Ovary (tissue), 9 donors: Measurements from ENCODE around the gene GDF15. TPM values are rescaled to one million over a fixed set of nuclear protein-coding genes. Genes with fewer than 3 reads are reported as not detected.
"Not testable (repeated sequence)": the region's sequence is repeated elsewhere in the genome, so short reads cannot be mapped to it uniquely, and the experiment has no call there.

Experiments used
- DNase-seq, 5 donors: peaks; one replicate each; pipeline ENCODE4 v3.0.0-alpha.2; 2019 to 2020
- H3K27ac ChIP-seq, 2 donors: fragments of 200-600 bp; one replicate each; pipeline versions ENCODE4 v1.5.1 to v1.8.0; 2019 to 2022
- H3K27me3 ChIP-seq: fragments of 200-600 bp; one replicate; pipeline ENCODE4 v1.8.0; 2022
- H3K36me3 ChIP-seq: fragments of 200-600 bp; sonication (generic); one replicate; pipeline ENCODE4 v1.5.1; 2019
- H3K4me1 ChIP-seq: one replicate; pipeline ENCODE4 v1.8.1; 2013; ENCODE audit warnings: mild to moderate bottlenecking, moderate library complexity; ENCODE audit not compliant: insufficient read depth
- H3K4me3 ChIP-seq: fragments of 200-600 bp; sonication (generic); one replicate; pipeline ENCODE4 v1.5.1; 2017
- H3K9me3 ChIP-seq, 2 donors: fragments of 200-600 bp in 1 of 2; sonication (generic) in 1 of 2; one replicate each; pipeline versions ENCODE4 v1.5.1 to v1.8.1; 2013 to 2019; ENCODE audit warnings: mild to moderate bottlenecking in 1 of 2, moderate library complexity in 1 of 2
- CTCF ChIP-seq, 3 donors: fragments of 450-650 bp in 2 of 3; fragments of 200-600 bp in 1 of 3; IDR thresholded peaks; one replicate each; pipeline versions ENCODE4 v1.5.1 to v1.8.0; 2016 to 2022; ENCODE audit warnings: antibody characterized with exemption in 3 of 3, mild to moderate bottlenecking in 1 of 3
- EP300 ChIP-seq: sonication (generic); formaldehyde crosslinking; IDR thresholded peaks from one replicate; pipeline ENCODE4 v1.6.1; 2017; ENCODE audit warnings: antibody characterized with exemption
- POLR2A ChIP-seq: fragments of 450-650 bp; IDR thresholded peaks from one replicate; pipeline ENCODE4 v1.6.1; 2017; ENCODE audit warnings: antibody characterized with exemption, mild to moderate bottlenecking, moderate library complexity
- WGBS, 3 donors: extraction: QIAGEN DNeasy Blood & Tissue Kit in 1 of 3; methylation state at CpG; one replicate each; pipeline versions ENCODE4 v1.1.5 to v1.1.7; 2013 to 2017; 5-methylcytosine and 5-hydroxymethylcytosine counted together
- intact Hi-C, 4 donors: fragments of 100-400 bp; cut with DNase I; formaldehyde crosslinking; loops; one replicate each; pipeline versions ENCODE4 v1.11.0 to v1.15.1; 2022 to 2023
- polyA plus RNA-seq, 2 donors: library from polyadenylated mRNA; stranded (reverse); fragments of 200-250 nt in 1 of 2; fragments of 350-450 nt in 1 of 2; fragmentation: Illumina TruSeq in 1 of 2; extraction: RNeasy Lipid Tissue Mini Kit (QIAGEN cat#74804) in 1 of 2; gene quantifications; one replicate each; pipeline ENCODE4 v1.2.3, GENCODE V29; 2013 to 2014
- total RNA-seq, 7 donors: library from RNA; depleted of rRNA in 2 of 7; stranded (reverse); fragments of >200 nt in 2 of 7; fragmentation: NEBNext Ultra II Directional in 3 of 7; extraction: Animal tissue kit (Norgen Biotek cat#: 25700) in 3 of 7; gene quantifications; one replicate each; pipeline versions ENCODE4 v1.1.0 to v1.2.4, GENCODE V29; 2016 to 2023
- donor health status: DM: no; HTN: no; CAD: no; lungs with moderate emphysema.
- donor health status: DM: no; HTN: no; CAD: no.
- donor health status: Bipolar disorder and iron deficiency.
- donor health status: DM: yes; HTN: yes; CAD: no.
- donor health status: DM: no; HTN: no; CAD: no.
- donor health status: DM: yes; HTN: yes; CAD: no.

GDF15 gene
- total and polyA plus RNA-seq, 9 donors, result 0.67 to 20.9 (median 3.3) TPM

GRCh38 chr19:18377026-18377425 is 8.9 kb upstream of the GDF15 start:
- 68 to 69% (median 69%) methylated on average over 6 of the region's 6 CpGs for WGBS, 3 donors
- TF ChIP-seq CTCF (IDR thresholded peaks at IDR 0.05) (no peak), EP300 (no peak), POLR2A (no peak)
- Histone ChIP-seq H3K27ac (no peak overlapping the region), H3K4me3 (no peak overlapping the region), H3K9me3 (no peaks in the 10 kb centered on the region), H3K36me3 (no peaks in the 10 kb centered on the region), H3K4me1 (peaks cover 9% of the 10 kb centered on the region), H3K27me3 (no peaks in the 10 kb centered on the region)
- DNase-seq, result no peak
- intact Hi-C loops, result no loop called here

GRCh38 chr19:18379803-18380747 is 5.9 kb upstream of the GDF15 start:
- WGBS, 3 donors, result 43 to 56% (median 55%) methylated on average over 22 of the region's 22 CpGs
- Histone ChIP-seq H3K36me3 (no peaks in the 10 kb centered on the region), H3K27me3 (no peaks in the 10 kb centered on the region), H3K27ac (peak overlapping the region; percentile 38 to 56), H3K9me3 (no peaks in the 10 kb centered on the region), H3K4me3 (no peak overlapping the region), H3K4me1 (no peaks in the 10 kb centered on the region)
- peak; percentile 75 to 93 (median 91) for DNase-seq
- no peak for TF ChIP-seq POLR2A
- peak in 1 of 3 donors; percentile 10 for TF ChIP-seq CTCF (IDR thresholded peaks at IDR 0.05)
- intact Hi-C loops, result no loop called here

DNA sequence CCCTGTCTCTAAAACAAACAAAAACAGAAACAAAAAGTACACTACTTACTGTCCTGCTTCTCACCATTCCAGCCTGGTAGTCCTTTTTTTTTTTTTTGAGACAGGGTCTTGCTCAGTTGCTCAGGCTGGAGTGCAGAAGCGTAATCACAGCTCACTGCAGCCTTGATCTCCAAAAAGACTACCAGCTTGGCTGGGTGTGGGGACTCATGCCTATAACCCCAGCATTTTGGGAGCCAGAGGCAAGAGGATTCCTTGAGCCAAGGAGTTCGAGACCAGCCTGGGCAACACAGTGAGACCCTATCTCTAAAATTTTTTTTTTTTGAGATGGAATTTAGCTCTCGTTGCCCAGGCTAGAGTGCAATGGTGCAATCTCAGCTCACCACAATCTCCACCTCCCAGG is 5.1 kb upstream of the GDF15 start:
- 61 to 76% (median 70%) methylated on average over 3 of the region's 3 CpGs for WGBS, 3 donors
- Histone ChIP-seq H3K4me1 (no peaks in the 10 kb centered on the region), H3K27ac (peak overlapping the region in 1 of 2 donors; percentile 38), H3K36me3 (no peaks in the 10 kb centered on the region), H3K4me3 (no peak overlapping the region), H3K9me3 (no peaks in the 10 kb centered on the region), H3K27me3 (no peaks in the 10 kb centered on the region)
- no peak for TF ChIP-seq POLR2A
- TF ChIP-seq EP300, result no peak
- DNase-seq, result no peak
- intact Hi-C loops, result no loop called here

- H3K27me3 ChIP-seq, result not testable (repeated sequence)
These were observed 2.3 kb upstream of the GDF15 start for GRCh38 chr19:18383622-18384021.

DNA sequence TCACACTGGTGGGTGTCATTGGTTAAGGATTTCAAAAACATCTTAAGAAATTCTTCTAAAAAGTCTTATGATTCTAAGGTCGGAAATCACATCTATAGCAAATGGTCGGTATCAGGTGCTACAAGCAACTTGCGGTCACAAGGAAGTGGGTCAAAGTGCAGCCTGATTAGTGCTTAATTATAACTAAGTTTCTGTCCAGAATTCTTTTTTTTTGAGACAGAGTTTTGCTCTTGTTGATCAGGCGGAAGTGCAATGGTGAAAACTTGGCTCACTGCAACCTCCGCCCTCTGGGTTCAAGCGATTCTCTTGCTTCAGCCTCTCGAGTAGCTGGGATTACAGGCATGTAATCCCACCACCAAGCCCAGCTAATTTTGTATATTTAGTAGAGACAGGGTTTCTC is 1.2 kb upstream of the GDF15 start:
- intact Hi-C loops, result loop anchor here in 1 of 4 donors (5.0 kb wide), 1 partner anchor 32 kb away; no protein-coding TSS in a partner anchor
- no peaks in the 10 kb centered on the region for H3K36me3 ChIP-seq
- 74 to 86% (median 80%) methylated on average over 7 of the region's 7 CpGs for WGBS, 3 donors
- peaks cover 1% of the 10 kb centered on the region for H3K4me1 ChIP-seq
- no peak overlapping the region for H3K27ac ChIP-seq
- no peak for TF ChIP-seq POLR2A
- TF ChIP-seq CTCF (IDR thresholded peaks at IDR 0.05), result no peak
- no peak for TF ChIP-seq EP300
- no peak overlapping the region for H3K4me3 ChIP-seq
- no peaks in the 10 kb centered on the region for H3K9me3 ChIP-seq
- H3K27me3 ChIP-seq, result no peaks in the 10 kb centered on the region
- no peak for DNase-seq

More at GRCh38 chr19:18383622-18384021, 2.3 kb upstream of the GDF15 start:
- H3K27ac ChIP-seq, DNase-seq, H3K4me1 ChIP-seq, H3K36me3 ChIP-seq, H3K9me3 ChIP-seq, intact Hi-C loops, H3K4me3 ChIP-seq: not testable (repeated sequence)
- 86 to 90% (median 87%) methylated on average over 11 of the region's 11 CpGs for WGBS, 3 donors
